ENCODE results near the gene DUSP19.

The DUSP19 gene

GRCh38 chr2:183079139-183079775 lies 710 bp downstream of the DUSP19 start:
- no peak for TF ChIP-seq POLR2AphosphoS5 (IDR thresholded peaks at IDR 0.05; ENCODE audit: borderline replicate concordance, low read depth, low read length)
- TF ChIP-seq FOXP2 (optimal IDR thresholded peaks at IDR 0.05; ENCODE audit: control extremely low read depth, extremely low read length, insufficient read depth) = no peak
- TF ChIP-seq EZH2 (IDR thresholded peaks at IDR 0.05) = no peak
- Histone ChIP-seq H3K4me3 (peak overlapping the region; percentile 95), H3K9ac (ENCODE audit: insufficient read length) (peak overlapping the region; percentile 68), H3K9me3 (ENCODE audit: low read depth, low read length) (no peaks in the 10 kb centered on the region), H3K27ac (peak overlapping the region; percentile 37), H3K36me3 (ENCODE audit: insufficient read depth, low read length) (no peaks in the 10 kb centered on the region)
- DNase-seq (ENCODE audit: low read depth, low spot score) = peak; percentile 16

GRCh38 chr2:183081911-183082310 lies 3.4 kb downstream of the DUSP19 start:
- no peak overlapping the region for H3K4me3 ChIP-seq
- no peak overlapping the region for H3K9ac ChIP-seq (ENCODE audit: insufficient read length)
- TF ChIP-seq EZH2 (IDR thresholded peaks at IDR 0.05) = no peak
- TF ChIP-seq FOXP2 (optimal IDR thresholded peaks at IDR 0.05; ENCODE audit: control extremely low read depth, extremely low read length, insufficient read depth) = no peak
- no peak for TF ChIP-seq POLR2AphosphoS5 (IDR thresholded peaks at IDR 0.05; ENCODE audit: borderline replicate concordance, low read depth, low read length)
- H3K27ac ChIP-seq = no peak overlapping the region
- no peak for DNase-seq (ENCODE audit: low read depth, low spot score)
- H3K9me3 ChIP-seq (ENCODE audit: low read depth, low read length) = no peaks in the 10 kb centered on the region
- no peaks in the 10 kb centered on the region for H3K36me3 ChIP-seq (ENCODE audit: insufficient read depth, low read length)

GRCh38 chr2:183088061-183088460 lies 9.5 kb downstream of the DUSP19 start:
- Histone ChIP-seq H3K27ac (no peak overlapping the region), H3K9ac (ENCODE audit: insufficient read length) (no peak overlapping the region), H3K9me3 (ENCODE audit: low read depth, low read length) (no peaks in the 10 kb centered on the region), H3K36me3 (ENCODE audit: insufficient read depth, low read length) (no peaks in the 10 kb centered on the region), H3K4me3 (no peak overlapping the region)
- no peak for DNase-seq (ENCODE audit: low read depth, low spot score)
- no peak for TF ChIP-seq POLR2AphosphoS5 (IDR thresholded peaks at IDR 0.05; ENCODE audit: borderline replicate concordance, low read depth, low read length)
- TF ChIP-seq FOXP2 (optimal IDR thresholded peaks at IDR 0.05; ENCODE audit: control extremely low read depth, extremely low read length, insufficient read depth) = no peak
- TF ChIP-seq EZH2 (IDR thresholded peaks at IDR 0.05) = no peak

- H3K9me3 ChIP-seq (ENCODE audit: low read depth, low read length) = no peaks in the 10 kb centered on the region
- H3K4me3 ChIP-seq = no peak overlapping the region
- TF ChIP-seq POLR2AphosphoS5 (IDR thresholded peaks at IDR 0.05; ENCODE audit: borderline replicate concordance, low read depth, low read length) = no peak
- TF ChIP-seq EZH2 (IDR thresholded peaks at IDR 0.05) = no peak
- TF ChIP-seq FOXP2 (optimal IDR thresholded peaks at IDR 0.05; ENCODE audit: control extremely low read depth, extremely low read length, insufficient read depth) = no peak
- H3K9ac ChIP-seq (ENCODE audit: insufficient read length) = no peak overlapping the region
- no peaks in the 10 kb centered on the region for H3K36me3 ChIP-seq (ENCODE audit: insufficient read depth, low read length)
- H3K27ac ChIP-seq = no peak overlapping the region
- no peak for DNase-seq (ENCODE audit: low read depth, low spot score)
Measured at GRCh38 chr2:183089192-183089851, 10.8 kb downstream of the DUSP19 start.

- no peak for DNase-seq (ENCODE audit: low read depth, low spot score)
Measured at GRCh38 chr2:183091318-183091953, 12.9 kb downstream of the DUSP19 start.

GRCh38 chr2:183091954-183092345 lies 13.4 kb downstream of the DUSP19 start:
- no peak overlapping the region for H3K27ac ChIP-seq
- H3K9me3 ChIP-seq (ENCODE audit: low read depth, low read length) = no peaks in the 10 kb centered on the region
- H3K36me3 ChIP-seq (ENCODE audit: insufficient read depth, low read length) = no peaks in the 10 kb centered on the region
- no peak for TF ChIP-seq FOXP2 (optimal IDR thresholded peaks at IDR 0.05; ENCODE audit: control extremely low read depth, extremely low read length, insufficient read depth)
- no peak for DNase-seq (ENCODE audit: low read depth, low spot score)
- no peak overlapping the region for H3K4me3 ChIP-seq
- H3K9ac ChIP-seq (ENCODE audit: insufficient read length) = no peak overlapping the region

More at GRCh38 chr2:183091318-183091953, 12.9 kb downstream of the DUSP19 start:
- Histone ChIP-seq H3K4me3 (no peak overlapping the region), H3K9ac (ENCODE audit: insufficient read length) (no peak overlapping the region), H3K9me3 (ENCODE audit: low read depth, low read length) (no peaks in the 10 kb centered on the region), H3K36me3 (ENCODE audit: insufficient read depth, low read length) (no peaks in the 10 kb centered on the region), H3K27ac (no peak overlapping the region)
- TF ChIP-seq POLR2AphosphoS5 (IDR thresholded peaks at IDR 0.05; ENCODE audit: borderline replicate concordance, low read depth, low read length) = no peak
- no peak for TF ChIP-seq FOXP2 (optimal IDR thresholded peaks at IDR 0.05; ENCODE audit: control extremely low read depth, extremely low read length, insufficient read depth)
- no peak for TF ChIP-seq EZH2 (IDR thresholded peaks at IDR 0.05)

- no peak overlapping the region for H3K4me3 ChIP-seq
- DNase-seq (ENCODE audit: low read depth, low spot score) = no peak
Measured at GRCh38 chr2:183093857-183094657, 15.5 kb downstream of the DUSP19 start.

More at GRCh38 chr2:183093857-183094657, 15.5 kb downstream of the DUSP19 start:
- Histone ChIP-seq H3K9me3 (ENCODE audit: low read depth, low read length) (no peaks in the 10 kb centered on the region), H3K9ac (ENCODE audit: insufficient read length) (no peak overlapping the region), H3K36me3 (ENCODE audit: insufficient read depth, low read length) (no peaks in the 10 kb centered on the region), H3K27ac (no peak overlapping the region)
- TF ChIP-seq EZH2 (IDR thresholded peaks at IDR 0.05) = no peak
- TF ChIP-seq POLR2AphosphoS5 (IDR thresholded peaks at IDR 0.05; ENCODE audit: borderline replicate concordance, low read depth, low read length) = no peak
- TF ChIP-seq FOXP2 (optimal IDR thresholded peaks at IDR 0.05; ENCODE audit: control extremely low read depth, extremely low read length, insufficient read depth) = no peak
